ENCODE measurements around the gene MLN. TPM values are rescaled to one million over a fixed set of nuclear protein-coding genes. Genes with fewer than 3 reads are reported as not detected.

The MLN gene
- total RNA-seq, 1 donor from 2014 or later: not detected

GRCh38 chr6:33809594-33809993, 5.8 kb upstream of the MLN start:
- DNase-seq: no peak
- H3K36me3 ChIP-seq: no peaks in the 10 kb centered on the region
- H3K4me3 ChIP-seq: no peak overlapping the region
- H3K27ac ChIP-seq (replicated peaks): no peak overlapping the region
- H3K27me3 ChIP-seq (ENCODE audit: low read depth): peaks cover 85% of the 10 kb centered on the region
- peaks cover 18% of the 10 kb centered on the region for H3K4me1 ChIP-seq
- no peak for TF ChIP-seq CTCF (IDR thresholded peaks at IDR 0.05; ENCODE audit: borderline replicate concordance)
- no peaks in the 10 kb centered on the region for H3K9me3 ChIP-seq (replicated peaks)
- intact Hi-C loops (cut with micrococcal nuclease): no loop called here

- Histone ChIP-seq H3K4me1 (peaks cover 18% of the 10 kb centered on the region), H3K4me3 (no peak overlapping the region), H3K9me3 (replicated peaks) (no peaks in the 10 kb centered on the region), H3K36me3 (no peaks in the 10 kb centered on the region), H3K27me3 (ENCODE audit: low read depth) (peaks cover 85% of the 10 kb centered on the region), H3K27ac (replicated peaks) (no peak overlapping the region)
- TF ChIP-seq CTCF (IDR thresholded peaks at IDR 0.05; ENCODE audit: borderline replicate concordance): no peak
- no peak for DNase-seq
- intact Hi-C loops (cut with micrococcal nuclease): no loop called here
These were observed 4.9 kb upstream of the MLN start for GRCh38 chr6:33808641-33809180.

GRCh38 chr6:33807606-33808005, 3.8 kb upstream of the MLN start:
- Histone ChIP-seq H3K36me3 (no peaks in the 10 kb centered on the region), H3K4me1 (peaks cover 18% of the 10 kb centered on the region), H3K4me3 (no peak overlapping the region), H3K27ac (replicated peaks) (no peak overlapping the region), H3K9me3 (replicated peaks) (no peaks in the 10 kb centered on the region), H3K27me3 (ENCODE audit: low read depth) (peaks cover 85% of the 10 kb centered on the region)
- DNase-seq: no peak
- TF ChIP-seq CTCF (IDR thresholded peaks at IDR 0.05; ENCODE audit: borderline replicate concordance): no peak
- intact Hi-C loops (cut with micrococcal nuclease): no loop called here

GRCh38 chr6:33806841-33807240, 3.0 kb upstream of the MLN start:
- intact Hi-C loops (cut with micrococcal nuclease): no loop called here
- Histone ChIP-seq H3K27ac (replicated peaks) (no peak overlapping the region), H3K27me3 (ENCODE audit: low read depth) (peaks cover 85% of the 10 kb centered on the region), H3K9me3 (replicated peaks) (no peaks in the 10 kb centered on the region), H3K4me1 (peaks cover 18% of the 10 kb centered on the region), H3K36me3 (no peaks in the 10 kb centered on the region), H3K4me3 (no peak overlapping the region)
- no peak for TF ChIP-seq CTCF (IDR thresholded peaks at IDR 0.05; ENCODE audit: borderline replicate concordance)
- DNase-seq: no peak

GRCh38 chr6:33802186-33802958, 1.4 kb downstream of the MLN start:
- no peaks in the 10 kb centered on the region for H3K4me1 ChIP-seq
- TF ChIP-seq CTCF (IDR thresholded peaks at IDR 0.05; ENCODE audit: borderline replicate concordance): no peak
- H3K27me3 ChIP-seq (ENCODE audit: low read depth): peaks cover 96% of the 10 kb centered on the region
- no peak overlapping the region for H3K27ac ChIP-seq (replicated peaks)
- no peaks in the 10 kb centered on the region for H3K36me3 ChIP-seq
- no peak overlapping the region for H3K4me3 ChIP-seq
- no peak for DNase-seq
- intact Hi-C loops (cut with micrococcal nuclease): no loop called here
- no peaks in the 10 kb centered on the region for H3K9me3 ChIP-seq (replicated peaks)
